ENCODE measurements around the gene ALKBH7. TPM values are rescaled to one million over a fixed set of nuclear protein-coding genes. Genes with fewer than 3 reads are reported as not detected.
A peak's percentile ranks its signal among the peaks of the same experiment; 100 is the strongest.
"Not testable (repeated sequence)": the region's sequence is repeated elsewhere in the genome, so short reads cannot be mapped to it uniquely, and the experiment has no call there.

ALKBH7 gene
- polyA plus RNA-seq, 1 of the 3 experiments (the other 2 are of a cell fraction), result 46.0 TPM

GRCh38 chr19:6359568-6360341 lies 12.8 kb upstream of the ALKBH7 start:
- H3K4me3 ChIP-seq (ENCODE audit: low read depth in 2 of 2, low read length in 1 of 2), result no peak overlapping the region
- CTCF ChIA-PET, result interaction anchor here (0.5 to 2.0 kb wide), 2 partner anchors 11 to 141 kb away, joined by 3 to 8 read pairs; no protein-coding TSS in a partner anchor
- no peaks in the 10 kb centered on the region for H3K27me3 ChIP-seq (ENCODE audit: insufficient read depth)
- H3F3A ChIP-seq (replicated peaks; ENCODE audit: insufficient read depth), result no peaks in the 10 kb centered on the region
- peaks cover 4 to 8% of the 10 kb centered on the region in 2 experiments; a peak in 1 of 4 replicates for H3K4me1 ChIP-seq (ENCODE audit: control insufficient read depth in 1 of 2, insufficient read depth in 2 of 2, low read depth in 1 of 2, low read length in 1 of 2)
- peaks cover 0 to 3% of the 10 kb centered on the region in 2 experiments for H3K36me3 ChIP-seq (replicated peaks in 1 of 2; ENCODE audit: control insufficient read depth in 1 of 2, insufficient read depth in 2 of 2, low read length in 1 of 2)
- no peak overlapping the region for H3K27ac ChIP-seq (ENCODE audit: low read depth in 2 of 2, low read length in 1 of 2)
- H3K4me2 ChIP-seq, result no peak overlapping the region
- H4K20me1 ChIP-seq (ENCODE audit: insufficient read depth), result no peaks in the 10 kb centered on the region
- TF ChIP-seq RCOR1 (IDR thresholded peaks at IDR 0.05; ENCODE audit: low read length) (no peak), MXI1 (IDR thresholded peaks at IDR 0.05; ENCODE audit: low read depth, low read length) (no peak), CHD2 (IDR thresholded peaks at IDR 0.05; ENCODE audit: low read length, partially characterized antibody) (no peak), FOXM1 (IDR thresholded peaks at IDR 0.05; ENCODE audit: low read depth) (no peak), FOXJ3 (CRISPR knock-in tag; IDR thresholded peaks at IDR 0.05) (no peak), SMC3 (IDR thresholded peaks at IDR 0.05; ENCODE audit: low read depth, low read length) (no peak), MAX (IDR thresholded peaks at IDR 0.05; ENCODE audit: low read depth) (no peak), USF1 (IDR thresholded peaks at IDR 0.05; ENCODE audit: borderline replicate concordance, low read depth) (no peak), IRF3 (IDR thresholded peaks at IDR 0.05; ENCODE audit: low read depth, low read length) (no peak), EZH2phosphoT487 (IDR thresholded peaks at IDR 0.05; ENCODE audit: borderline replicate concordance, low read depth) (no peak), ZBTB33 (IDR thresholded peaks at IDR 0.05; ENCODE audit: borderline replicate concordance, low read depth) (no peak), NFIC (IDR thresholded peaks at IDR 0.05; ENCODE audit: borderline replicate concordance) (no peak), GATA2 (CRISPR knock-in tag; IDR thresholded peaks at IDR 0.05) (no peak), GABPA (IDR thresholded peaks at IDR 0.05; ENCODE audit: low read depth) (no peak), NRF1 (IDR thresholded peaks at IDR 0.05; ENCODE audit: low read depth, low read length) (no peak), FOSL2 (IDR thresholded peaks at IDR 0.05; ENCODE audit: borderline replicate concordance, low read depth) (no peak)
- H3K9ac ChIP-seq, result no peak overlapping the region
- DNase-seq, result no peak
- POLR2A ChIA-PET, result interaction anchor here (1.6 kb wide), 1 partner anchor 15 kb away, joined by 3 read pairs; no protein-coding TSS in a partner anchor
- H3K9me3 ChIP-seq, result no peaks in the 10 kb centered on the region
- H2AFZ ChIP-seq (ENCODE audit: low read depth), result no peak overlapping the region
- peaks cover 26% of the 10 kb centered on the region for H3K79me2 ChIP-seq (ENCODE audit: insufficient read depth)
- H3K9me2 ChIP-seq, result no peaks in the 10 kb centered on the region
- 83% methylated on average over 5 of the region's 5 CpGs for WGBS (ENCODE audit: low lambda C conversion rate)

- ChIA-PET POLR2A (interaction anchor here (1.6 kb wide), 1 partner anchor 14 kb away, joined by 3 read pairs; no protein-coding TSS in a partner anchor), CTCF (interaction anchor here (2.0 kb wide), 1 partner anchor 142 kb away, joined by 8 read pairs; no protein-coding TSS in a partner anchor)
- H3K79me2 ChIP-seq (ENCODE audit: insufficient read depth), result peaks cover 26% of the 10 kb centered on the region
- H3K27ac ChIP-seq (ENCODE audit: low read depth in 2 of 2, low read length in 1 of 2); H3K9ac ChIP-seq; H3K9me2 ChIP-seq; H3K4me2 ChIP-seq; H3K4me1 ChIP-seq (ENCODE audit: control insufficient read depth in 1 of 2, insufficient read depth in 2 of 2, low read depth in 1 of 2, low read length in 1 of 2); H3K36me3 ChIP-seq (replicated peaks in 1 of 2; ENCODE audit: control insufficient read depth in 1 of 2, insufficient read depth in 2 of 2, low read length in 1 of 2); DNase-seq; H3K4me3 ChIP-seq (ENCODE audit: low read depth in 2 of 2, low read length in 1 of 2); H3K27me3 ChIP-seq (ENCODE audit: insufficient read depth); H3K9me3 ChIP-seq; H4K20me1 ChIP-seq (ENCODE audit: insufficient read depth); H2AFZ ChIP-seq (ENCODE audit: low read depth); H3F3A ChIP-seq (replicated peaks; ENCODE audit: insufficient read depth): not testable (repeated sequence)
- WGBS (ENCODE audit: low lambda C conversion rate), result 88% methylated on average over 12 of the region's 12 CpGs
Observed at GRCh38 chr19:6360445-6360844, 12.1 kb upstream of the ALKBH7 start.

GRCh38 chr19:6360857-6361216 lies 11.8 kb upstream of the ALKBH7 start:
- H3F3A ChIP-seq (replicated peaks; ENCODE audit: insufficient read depth); H3K36me3 ChIP-seq (replicated peaks in 1 of 2; ENCODE audit: control insufficient read depth in 1 of 2, insufficient read depth in 2 of 2, low read length in 1 of 2); H3K9me3 ChIP-seq; H3K4me1 ChIP-seq (ENCODE audit: control insufficient read depth in 1 of 2, insufficient read depth in 2 of 2, low read depth in 1 of 2, low read length in 1 of 2); H4K20me1 ChIP-seq (ENCODE audit: insufficient read depth); H3K27me3 ChIP-seq (ENCODE audit: insufficient read depth); H3K27ac ChIP-seq (ENCODE audit: low read depth in 2 of 2, low read length in 1 of 2); H3K4me2 ChIP-seq; DNase-seq; H3K9me2 ChIP-seq; H3K9ac ChIP-seq: not testable (repeated sequence)
- H3K79me2 ChIP-seq (ENCODE audit: insufficient read depth), result peaks cover 26% of the 10 kb centered on the region
- POLR2A ChIA-PET, result interaction anchor here (0.7 to 1.6 kb wide), 2 partner anchors 12 to 14 kb away, joined by 3 to 6 read pairs; partner anchors contain the start of gene ALKBH7
- H3K4me3 ChIP-seq (ENCODE audit: low read depth in 2 of 2, low read length in 1 of 2), result peak overlapping the region; percentile 60 to 78; a peak in 3 of 4 replicates
- H2AFZ ChIP-seq (ENCODE audit: low read depth), result peak overlapping the region; percentile 84; the same call in 1 of the 2 replicates
- CTCF ChIA-PET, result interaction anchor here (2.0 kb wide), 1 partner anchor 143 kb away, joined by 8 read pairs; no protein-coding TSS in a partner anchor
- WGBS (ENCODE audit: low lambda C conversion rate), result 81% methylated on average over 10 of the region's 10 CpGs
